Urothelium cell line (cell line): ENCODE measurements around the gene NRTN.
"Not testable (repeated sequence)": the region's sequence is repeated elsewhere in the genome, so short reads cannot be mapped to it uniquely, and the experiment has no call there.

Experiments used
- DNase-seq: peaks from one replicate; pipeline ENCODE4 v3.0.0; 2011; ENCODE audit warnings: low spot score, mixed read lengths
- FAIRE-seq: peaks from 2 replicates; lab custom pipeline; 2011; peaks lifted over from hg19 to GRCh38; lab: Jason Lieb, UNC

NRTN gene

GRCh38 chr19:5832527-5833216, 27.8 kb downstream of the NRTN start:
- FAIRE-seq (no peak), DNase-seq (no peak)

DNA sequence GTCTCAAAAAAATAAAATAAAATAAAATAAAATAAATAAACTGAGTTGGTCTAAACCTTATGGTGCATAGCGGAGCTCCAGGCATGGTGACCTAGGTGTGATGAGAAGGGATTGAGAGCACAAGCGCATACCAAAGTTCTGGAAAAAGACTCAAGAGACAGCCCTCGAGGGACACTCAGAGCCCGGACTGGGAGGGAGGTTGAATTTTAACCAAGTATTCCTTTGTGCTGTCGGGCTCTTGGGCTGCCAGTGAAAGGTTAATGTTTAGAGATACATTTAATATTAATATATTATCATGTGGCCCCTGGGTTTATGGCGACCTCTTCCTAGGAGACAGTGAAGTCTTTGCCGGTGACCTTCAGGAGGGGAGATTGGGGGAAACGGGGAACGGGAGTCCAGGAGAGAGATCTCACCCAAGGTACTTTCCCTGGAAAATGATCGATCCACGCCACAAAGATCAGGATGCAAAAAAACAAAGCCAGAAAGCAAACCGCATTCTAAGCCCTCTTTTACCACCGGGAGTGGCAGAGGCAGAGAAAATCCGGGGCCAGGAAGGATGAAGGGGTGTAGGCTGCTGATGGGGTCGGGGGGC, 33.0 kb downstream of the NRTN start:
- FAIRE-seq (no peak), DNase-seq (no peak)

DNA sequence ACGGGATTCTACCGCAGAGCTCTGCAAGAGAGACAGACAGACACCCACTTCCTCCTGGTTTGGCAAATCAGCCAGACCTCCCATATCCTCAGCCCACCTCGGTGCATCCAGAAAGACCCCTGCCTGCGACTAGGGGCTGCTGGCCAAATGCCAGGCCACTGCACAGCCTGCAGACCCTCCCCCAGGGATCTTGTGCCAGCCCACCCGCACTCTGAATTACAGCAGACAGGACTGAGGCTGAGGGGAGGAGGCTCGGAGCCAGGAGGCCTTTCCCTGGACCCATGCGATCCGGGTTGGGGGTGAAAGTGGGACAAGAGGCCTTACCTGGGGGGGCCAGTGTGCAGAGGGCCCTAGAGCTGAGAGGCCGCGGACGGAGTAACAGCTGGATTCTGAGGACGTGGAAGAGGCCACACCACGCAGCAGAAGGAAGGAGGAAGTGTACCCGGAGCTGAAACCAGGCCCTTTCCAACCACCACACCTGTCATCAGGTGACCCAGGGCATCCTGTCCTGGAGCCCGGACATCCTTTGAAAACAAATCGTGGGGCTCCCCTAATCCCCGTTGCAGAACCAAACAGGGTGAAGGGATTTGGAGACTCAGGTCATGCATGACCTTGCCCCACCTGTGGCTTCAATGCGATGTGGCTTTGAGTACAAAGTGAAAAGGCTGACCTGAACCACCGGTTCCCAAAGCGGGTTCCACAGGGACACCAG, 33.6 kb downstream of the NRTN start:
- FAIRE-seq (no peak), DNase-seq (no peak)

GRCh38 chr19:5839065-5840017, 34.5 kb downstream of the NRTN start, which contains the start of gene FUT6:
FUT6 (minus strand) TSS chr19:5839702; CDS start chr19:5832567, 7,135 bp downstream.
- DNase-seq (no peak), FAIRE-seq (no peak)

DNA sequence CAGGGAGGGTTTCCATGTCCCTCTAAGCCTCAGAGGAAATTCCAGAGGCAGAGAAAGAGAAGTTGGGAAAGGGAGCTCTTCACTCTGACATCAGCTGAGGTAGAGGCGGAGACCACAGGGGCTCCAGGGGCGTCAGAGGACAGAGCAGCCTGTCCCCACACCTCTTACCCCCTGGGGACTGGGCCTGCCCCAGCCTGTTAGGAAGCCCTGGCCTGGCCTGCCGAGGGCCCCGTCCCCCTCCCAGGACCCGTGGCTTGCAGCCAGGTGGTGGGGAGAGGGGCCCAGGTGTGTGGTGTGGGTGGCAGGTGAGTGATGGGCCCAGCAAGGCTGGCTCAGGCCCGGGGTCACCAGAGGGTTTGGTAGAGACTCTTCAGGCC, 36.9 kb downstream of the NRTN start:
- DNase-seq, FAIRE-seq: not testable (repeated sequence)

DNA sequence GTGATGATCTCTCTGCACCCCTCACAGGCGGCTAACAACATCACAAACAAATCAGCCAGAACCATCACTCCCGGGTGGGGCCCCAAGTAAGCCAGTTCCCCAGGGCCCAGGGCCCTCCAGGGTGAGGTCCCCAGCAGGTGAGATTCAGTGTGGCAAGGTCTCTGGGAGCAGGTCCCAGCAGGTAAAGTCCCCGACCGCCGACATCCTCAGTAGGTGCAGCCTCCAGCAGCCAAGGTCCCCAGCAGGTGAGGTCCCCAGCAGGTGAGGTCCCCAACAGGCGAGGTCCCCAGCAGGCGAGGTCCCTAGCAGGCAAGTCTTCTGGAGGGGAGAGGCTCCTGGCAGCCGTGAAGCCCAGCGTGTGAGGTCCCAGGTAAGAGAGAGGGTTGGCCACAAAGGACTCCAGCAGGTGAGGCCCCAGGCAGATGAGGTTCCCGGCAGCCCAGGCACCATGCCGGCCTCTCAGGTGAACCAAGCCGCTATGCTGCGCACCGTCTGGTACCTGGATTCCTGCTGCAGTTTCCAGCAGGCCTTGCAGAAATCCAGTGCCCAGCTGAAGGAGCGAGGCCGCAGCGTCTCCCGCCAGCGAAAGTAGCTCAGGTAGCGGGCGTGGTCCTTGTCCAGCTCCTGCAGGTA, 38.5 kb downstream of the NRTN start:
- no peak for FAIRE-seq
- no peak for DNase-seq

DNA sequence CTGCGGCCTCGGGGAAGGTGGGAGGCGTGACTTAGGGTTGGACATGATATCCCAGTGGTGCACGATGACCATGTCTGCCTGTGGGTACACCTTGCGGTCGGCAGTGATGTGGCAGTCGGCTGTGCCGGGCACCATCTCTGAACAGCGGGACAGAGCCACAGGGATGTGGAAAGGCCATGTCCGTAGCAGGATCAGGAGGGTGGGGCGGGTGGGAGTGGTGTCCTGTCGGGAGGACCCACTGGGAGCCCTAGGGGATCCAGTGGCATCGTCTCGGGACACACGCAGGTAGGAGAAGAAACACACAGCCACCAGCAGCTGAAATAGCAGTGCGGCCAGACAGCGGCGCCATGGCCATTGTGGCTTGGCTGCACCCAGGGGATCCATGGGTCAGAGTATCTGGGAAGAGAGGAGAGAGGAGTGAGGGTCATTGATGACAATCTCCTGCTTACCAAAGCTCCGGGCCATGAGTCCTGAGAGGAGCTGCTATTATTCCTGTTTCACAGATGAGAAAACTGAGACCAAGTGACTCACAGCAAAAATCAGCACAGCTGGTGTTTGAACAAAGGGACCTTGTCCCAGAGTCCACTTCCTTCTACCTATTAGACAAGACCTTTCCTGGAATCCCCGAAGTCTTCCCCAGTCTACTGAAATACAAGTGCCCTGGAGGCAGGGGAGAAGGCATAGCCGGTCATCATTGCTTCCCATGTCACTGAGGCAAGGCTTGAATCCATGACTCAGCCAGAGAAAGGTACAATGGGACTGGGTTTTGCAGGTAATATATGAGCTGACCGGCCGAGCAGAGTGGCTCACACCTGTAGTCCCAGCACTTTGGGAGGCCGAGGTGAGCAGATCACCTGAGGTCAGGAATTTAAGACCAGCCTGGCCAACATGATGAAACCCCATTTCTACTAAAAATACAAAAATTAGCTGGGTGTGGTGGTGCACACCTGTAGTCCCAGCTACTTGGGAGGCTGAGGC, 39.9 kb downstream of the NRTN start:
- no peak for FAIRE-seq
- no peak for DNase-seq

- not testable (repeated sequence) for DNase-seq, FAIRE-seq
These were observed 43.0 kb downstream of the NRTN start for GRCh38 chr19:5847846-5848245.

DNA sequence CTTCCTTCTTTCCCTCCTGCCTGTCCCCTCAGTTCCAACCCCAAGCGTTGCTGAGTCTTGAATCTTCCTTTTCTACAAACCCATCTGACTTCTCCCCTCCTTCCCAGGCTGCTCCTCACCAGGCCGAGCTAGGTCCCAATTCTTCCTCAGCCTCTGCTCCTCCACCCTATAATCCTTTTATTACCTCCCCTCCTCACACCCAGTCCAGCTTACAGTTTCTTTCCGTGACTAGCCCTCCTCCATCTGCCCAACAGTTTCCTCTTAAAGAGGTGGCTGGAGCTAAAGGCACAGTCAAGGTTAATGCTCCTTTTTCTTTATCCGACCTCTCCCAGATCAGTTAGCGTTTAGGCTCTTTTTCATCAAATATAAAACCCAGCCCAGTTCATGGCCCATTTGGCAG, 43.8 kb downstream of the NRTN start:
- not testable (repeated sequence) for DNase-seq, FAIRE-seq

DNA sequence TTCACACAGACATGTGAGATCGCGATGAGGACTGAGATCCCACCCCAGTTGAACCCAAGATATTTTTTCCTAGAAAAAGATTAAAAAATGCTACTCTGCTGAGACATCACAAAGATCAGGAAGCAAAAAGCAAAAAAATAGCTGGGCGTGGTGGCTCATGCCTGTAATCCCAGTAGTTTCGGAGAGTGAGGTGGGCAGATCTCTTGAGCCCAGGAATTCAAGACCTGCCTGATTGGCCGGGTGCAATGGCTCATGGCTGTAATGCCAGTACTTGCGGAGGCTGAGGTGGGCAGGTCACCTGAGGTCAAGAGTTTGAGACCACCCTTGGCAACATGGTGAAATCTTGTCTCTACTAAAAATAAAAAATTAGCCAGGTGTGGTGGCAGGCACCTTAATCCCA, 45.3 kb downstream of the NRTN start:
- FAIRE-seq (no peak), DNase-seq (no peak)

- FAIRE-seq (no peak), DNase-seq (no peak)
These were observed 46.0 kb downstream of the NRTN start for GRCh38 chr19:5850743-5851293.

DNA sequence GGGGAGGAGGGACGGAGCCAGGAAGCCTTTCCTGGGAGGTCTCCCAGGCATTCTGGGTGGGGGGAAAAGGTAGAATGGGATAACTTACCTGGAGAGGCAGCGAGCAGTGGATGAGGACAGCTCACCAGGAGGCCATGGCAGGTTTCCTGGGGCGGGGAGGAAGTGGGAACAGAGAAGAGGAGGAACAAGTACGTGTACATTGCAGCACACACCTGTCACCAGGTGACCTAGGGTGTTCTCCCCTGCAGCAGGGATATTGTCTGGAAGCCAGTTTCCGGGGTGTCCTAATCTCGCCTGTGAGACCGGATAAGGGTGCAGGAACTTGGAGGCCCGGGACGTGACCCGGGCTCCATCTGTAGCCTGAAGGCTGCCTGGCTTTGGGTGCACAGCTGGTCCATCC, 46.4 kb downstream of the NRTN start, which contains the start of gene FUT3:
Gene FUT3 (minus strand): TSS at position 148 of the 400 bp plus-strand sequence.
- DNase-seq: no peak
- FAIRE-seq: no peak

- not testable (repeated sequence) for FAIRE-seq, DNase-seq
These were observed 49.3 kb downstream of the NRTN start for GRCh38 chr19:5854121-5854520.

- DNase-seq, FAIRE-seq: not testable (repeated sequence)
These were observed 50.3 kb downstream of the NRTN start for GRCh38 chr19:5855151-5855550.

GRCh38 chr19:5857203-5858081, 52.6 kb downstream of the NRTN start:
- DNase-seq: no peak
- no peak for FAIRE-seq

DNA sequence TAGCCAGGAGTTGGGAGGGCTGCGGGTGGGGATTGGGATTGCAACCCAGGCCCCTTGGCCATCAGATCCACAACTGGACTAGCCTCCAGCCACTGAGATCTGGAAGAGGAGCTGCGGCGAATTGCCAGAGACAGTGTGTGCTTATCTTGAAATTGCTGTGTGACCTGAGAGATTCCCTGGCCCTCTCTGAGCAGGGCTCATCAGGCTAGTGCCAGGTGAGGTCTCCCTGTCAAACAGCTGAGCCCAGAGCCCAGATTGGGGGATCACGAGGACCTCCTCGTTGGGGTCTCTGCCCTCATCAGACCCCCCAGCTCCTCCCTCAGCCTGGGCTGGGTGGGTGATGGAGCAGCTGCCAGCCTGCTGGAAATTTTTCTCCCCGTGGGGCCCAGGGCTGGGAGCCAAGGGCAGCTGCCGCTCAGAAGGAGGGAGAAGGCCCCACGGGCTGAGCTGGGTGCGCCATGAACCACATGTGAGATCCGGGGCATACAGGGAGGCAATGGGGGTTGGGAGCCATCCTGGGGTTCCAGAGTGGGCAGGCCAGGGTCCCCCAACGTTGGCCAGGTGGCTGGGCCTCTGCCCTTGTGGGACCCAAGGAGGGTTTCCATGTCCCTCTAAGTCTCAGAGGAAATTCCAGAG, 58.3 kb downstream of the NRTN start:
- DNase-seq: no peak
- FAIRE-seq: no peak

- DNase-seq (no peak), FAIRE-seq (no peak)
These were observed 59.3 kb downstream of the NRTN start for GRCh38 chr19:5864013-5864720.
